Activated T-cell treated with anti-CD3 and anti-CD28 coated beads, Interleukin-2, amount 50 U/mL, for 24 hours (primary cell): Measurements from ENCODE around the gene MSH5.
A peak's percentile ranks its signal among the peaks of the same experiment; 100 is the strongest.

ENCODE experiments used
- DNase-seq: peaks from one replicate; pipeline ENCODE4 v3.0.0-alpha.2; 2020
- H3K27ac Mint-ChIP-seq: 2 replicates; pipeline ENCODE4 v1.8.0; 2020; ENCODE audit warnings: mild to moderate bottlenecking, mixed read lengths
- H3K27me3 Mint-ChIP-seq: 2 replicates; pipeline ENCODE4 v1.8.0; 2020; ENCODE audit warnings: mixed read lengths
- H3K36me3 Mint-ChIP-seq: 2 replicates; pipeline ENCODE4 v1.8.0; 2020; ENCODE audit warnings: low read depth, mixed read lengths
- H3K4me1 Mint-ChIP-seq: 2 replicates; pipeline ENCODE4 v1.8.0; 2020; ENCODE audit warnings: low read depth, mixed read lengths
- H3K4me3 Mint-ChIP-seq: 2 replicates; pipeline ENCODE4 v1.8.0; 2020; ENCODE audit warnings: mild to moderate bottlenecking, moderate library complexity, mixed read lengths
- H3K9me3 Mint-ChIP-seq: 2 replicates; pipeline ENCODE4 v1.8.0; 2020; ENCODE audit warnings: mixed read lengths

The MSH5 gene

GRCh38 chr6:31749301-31750036, 9.7 kb downstream of the MSH5 start:
- Mint-ChIP-seq H3K27me3 (no peaks in the 10 kb centered on the region), H3K9me3 (no peaks in the 10 kb centered on the region), H3K4me1 (peaks cover 1% of the 10 kb centered on the region), H3K36me3 (peaks cover 61% of the 10 kb centered on the region), H3K27ac (no peak overlapping the region), H3K4me3 (no peak overlapping the region)
- no peak for DNase-seq

GRCh38 chr6:31750411-31751022, 10.7 kb downstream of the MSH5 start:
- Mint-ChIP-seq H3K27me3 (no peaks in the 10 kb centered on the region), H3K36me3 (peaks cover 53% of the 10 kb centered on the region), H3K27ac (no peak overlapping the region), H3K9me3 (no peaks in the 10 kb centered on the region), H3K4me1 (peaks cover 1% of the 10 kb centered on the region), H3K4me3 (no peak overlapping the region)
- no peak for DNase-seq

GRCh38 chr6:31752739-31753319, 13.0 kb downstream of the MSH5 start:
- H3K27ac Mint-ChIP-seq = no peak overlapping the region
- DNase-seq = no peak
- H3K4me3 Mint-ChIP-seq = no peak overlapping the region
- no peaks in the 10 kb centered on the region for H3K27me3 Mint-ChIP-seq
- H3K9me3 Mint-ChIP-seq = no peaks in the 10 kb centered on the region
- peaks cover 1% of the 10 kb centered on the region for H3K4me1 Mint-ChIP-seq
- H3K36me3 Mint-ChIP-seq = peaks cover 33% of the 10 kb centered on the region

GRCh38 chr6:31758281-31758680, 18.5 kb downstream of the MSH5 start:
- H3K4me3 Mint-ChIP-seq = no peak overlapping the region
- no peaks in the 10 kb centered on the region for H3K9me3 Mint-ChIP-seq
- H3K4me1 Mint-ChIP-seq = peaks cover 1% of the 10 kb centered on the region
- peaks cover 55% of the 10 kb centered on the region for H3K36me3 Mint-ChIP-seq
- no peak overlapping the region for H3K27ac Mint-ChIP-seq
- H3K27me3 Mint-ChIP-seq = no peaks in the 10 kb centered on the region
- DNase-seq = no peak

- Mint-ChIP-seq H3K27me3 (no peaks in the 10 kb centered on the region), H3K36me3 (peaks cover 67% of the 10 kb centered on the region)
- DNase-seq = no peak
Measured at GRCh38 chr6:31760790-31761189, 21.0 kb downstream of the MSH5 start.

GRCh38 chr6:31761343-31761742, 21.5 kb downstream of the MSH5 start:
- Mint-ChIP-seq H3K4me1 (peaks cover 1% of the 10 kb centered on the region), H3K27me3 (no peaks in the 10 kb centered on the region), H3K27ac (no peak overlapping the region)

More at GRCh38 chr6:31760790-31761189, 21.0 kb downstream of the MSH5 start:
- Mint-ChIP-seq H3K27ac (no peak overlapping the region), H3K4me1 (peaks cover 1% of the 10 kb centered on the region), H3K9me3 (no peaks in the 10 kb centered on the region), H3K4me3 (no peak overlapping the region)

GRCh38 chr6:31762356-31762755, 22.6 kb downstream of the MSH5 start, which contains the start of gene SAPCD1:
Gene SAPCD1, plus strand, starts transcription at chr6:31762656. Its CDS starts 399 bp downstream, at chr6:31763055.
- peaks cover 1% of the 10 kb centered on the region for H3K4me1 Mint-ChIP-seq
- peak within 1 kb of the TSS; percentile 7 for H3K27ac Mint-ChIP-seq
- no peaks in the 10 kb centered on the region for H3K27me3 Mint-ChIP-seq
- peaks cover 67% of the 10 kb centered on the region for H3K36me3 Mint-ChIP-seq
- H3K9me3 Mint-ChIP-seq = no peaks in the 10 kb centered on the region
- no peak within 1 kb of the TSS for H3K4me3 Mint-ChIP-seq
- DNase-seq = no peak

More at GRCh38 chr6:31761343-31761742, 21.5 kb downstream of the MSH5 start:
- no peaks in the 10 kb centered on the region for H3K9me3 Mint-ChIP-seq
- peaks cover 67% of the 10 kb centered on the region for H3K36me3 Mint-ChIP-seq
- DNase-seq = no peak
- no peak overlapping the region for H3K4me3 Mint-ChIP-seq

GRCh38 chr6:31762878-31763618, 23.2 kb downstream of the MSH5 start:
- Mint-ChIP-seq H3K4me1 (peaks cover 1% of the 10 kb centered on the region), H3K36me3 (peaks cover 65% of the 10 kb centered on the region)

GRCh38 chr6:31763619-31763940, 23.8 kb downstream of the MSH5 start:
- H3K4me3 Mint-ChIP-seq = no peak overlapping the region
- peak overlapping the region; percentile 7 for H3K27ac Mint-ChIP-seq
- H3K36me3 Mint-ChIP-seq = peaks cover 59% of the 10 kb centered on the region
- no peaks in the 10 kb centered on the region for H3K27me3 Mint-ChIP-seq
- H3K4me1 Mint-ChIP-seq = peaks cover 1% of the 10 kb centered on the region
- DNase-seq = no peak
- H3K9me3 Mint-ChIP-seq = no peaks in the 10 kb centered on the region

More at GRCh38 chr6:31762878-31763618, 23.2 kb downstream of the MSH5 start:
- Mint-ChIP-seq H3K27me3 (no peaks in the 10 kb centered on the region), H3K9me3 (no peaks in the 10 kb centered on the region), H3K27ac (peak overlapping the region; percentile 7), H3K4me3 (no peak overlapping the region)
- DNase-seq = no peak

GRCh38 chr6:31764198-31764597, 24.4 kb downstream of the MSH5 start:
- Mint-ChIP-seq H3K36me3 (peaks cover 53% of the 10 kb centered on the region), H3K27me3 (no peaks in the 10 kb centered on the region), H3K9me3 (no peaks in the 10 kb centered on the region), H3K27ac (no peak overlapping the region), H3K4me1 (no peaks in the 10 kb centered on the region), H3K4me3 (no peak overlapping the region)
- no peak for DNase-seq

GRCh38 chr6:31765559-31765909, 25.7 kb downstream of the MSH5 start:
- Mint-ChIP-seq H3K36me3 (peaks cover 40% of the 10 kb centered on the region), H3K4me3 (no peak overlapping the region), H3K27ac (no peak overlapping the region), H3K9me3 (no peaks in the 10 kb centered on the region), H3K27me3 (no peaks in the 10 kb centered on the region), H3K4me1 (peaks cover 5% of the 10 kb centered on the region)
- DNase-seq = no peak

- Mint-ChIP-seq H3K36me3 (peaks cover 34% of the 10 kb centered on the region), H3K4me1 (peaks cover 7% of the 10 kb centered on the region), H3K27me3 (no peaks in the 10 kb centered on the region), H3K4me3 (no peak overlapping the region), H3K27ac (peak overlapping the region; percentile 20), H3K9me3 (peaks cover under 1% of the 10 kb centered on the region)
- DNase-seq = no peak
Measured at GRCh38 chr6:31765910-31766794, 26.3 kb downstream of the MSH5 start.

- DNase-seq = no peak
- Mint-ChIP-seq H3K27ac (no peak overlapping the region), H3K4me3 (no peak overlapping the region), H3K27me3 (no peaks in the 10 kb centered on the region), H3K9me3 (peaks cover 5% of the 10 kb centered on the region), H3K4me1 (peaks cover 15% of the 10 kb centered on the region), H3K36me3 (peaks cover 27% of the 10 kb centered on the region)
Measured at GRCh38 chr6:31767096-31767645, 27.4 kb downstream of the MSH5 start.
